ENCODE measurements around the gene COL8A1. TPM values are rescaled to one million over a fixed set of nuclear protein-coding genes. Genes with fewer than 3 reads are reported as not detected.
"Not testable (repeated sequence)": the region's sequence is repeated elsewhere in the genome, so short reads cannot be mapped to it uniquely, and the experiment has no call there.

COL8A1 gene
- total RNA-seq = under 1 TPM; 0.07 to 0.12 TPM

DNA sequence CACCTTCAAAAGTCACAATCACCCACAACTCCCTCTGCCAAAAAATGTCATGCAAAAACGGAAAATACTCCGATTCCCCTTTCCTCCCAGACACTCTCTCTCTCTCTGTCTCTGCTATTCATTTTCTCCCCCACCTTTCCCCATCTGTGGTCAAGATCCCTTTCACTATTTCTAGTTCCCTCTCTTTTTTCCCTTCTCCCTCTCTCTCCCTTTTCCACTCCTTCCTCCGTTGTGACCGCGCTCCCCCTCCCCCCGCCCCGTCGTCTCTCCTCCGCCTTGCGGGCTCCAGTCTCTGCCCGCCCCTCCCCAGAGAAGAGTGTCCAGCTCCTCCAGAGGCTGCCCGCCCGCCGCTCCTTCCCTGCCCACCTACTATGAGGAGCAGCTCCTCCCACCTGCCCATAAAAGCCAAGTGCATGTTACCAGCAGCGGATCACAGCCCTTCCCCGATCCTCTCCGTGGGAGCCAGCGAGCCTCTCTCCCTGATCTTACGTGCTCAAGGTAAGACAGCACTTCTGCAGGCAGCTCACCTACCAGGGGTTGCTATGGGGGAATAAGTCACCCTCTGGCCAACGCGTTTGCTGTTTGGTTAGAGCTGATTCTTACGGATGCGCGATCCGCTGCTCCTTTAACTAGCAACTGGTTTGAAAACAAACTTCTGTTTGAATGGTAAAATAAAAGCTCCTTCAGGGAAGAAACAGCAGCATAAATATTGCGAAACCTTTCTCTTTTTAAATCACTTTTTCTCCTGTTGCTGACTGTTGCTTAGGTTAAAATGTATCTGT is at the start of gene COL8A1:
COL8A1 (plus strand) TSS at position 428 of the 782 bp plus-strand sequence. CDS start 152,089 bp downstream, outside the sequence.
- H3K27ac Mint-ChIP-seq = no peak within 1 kb of the TSS
- H3K9me3 Mint-ChIP-seq = no peaks in the 10 kb centered on the region
- intact Hi-C loops (cut with micrococcal nuclease) = no loop called here
- H3K4me3 Mint-ChIP-seq = peak within 1 kb of the TSS; percentile 37
- H3K27me3 Mint-ChIP-seq (ENCODE audit: low read depth) = peaks cover 58% of the 10 kb centered on the region
- no peaks in the 10 kb centered on the region for H3K36me3 Mint-ChIP-seq (ENCODE audit: low read depth)
- no peak for DNase-seq
- H3K4me1 Mint-ChIP-seq (ENCODE audit: low read depth) = peaks cover 20% of the 10 kb centered on the region
- CTCF ChIA-PET = no interaction called here

DNA sequence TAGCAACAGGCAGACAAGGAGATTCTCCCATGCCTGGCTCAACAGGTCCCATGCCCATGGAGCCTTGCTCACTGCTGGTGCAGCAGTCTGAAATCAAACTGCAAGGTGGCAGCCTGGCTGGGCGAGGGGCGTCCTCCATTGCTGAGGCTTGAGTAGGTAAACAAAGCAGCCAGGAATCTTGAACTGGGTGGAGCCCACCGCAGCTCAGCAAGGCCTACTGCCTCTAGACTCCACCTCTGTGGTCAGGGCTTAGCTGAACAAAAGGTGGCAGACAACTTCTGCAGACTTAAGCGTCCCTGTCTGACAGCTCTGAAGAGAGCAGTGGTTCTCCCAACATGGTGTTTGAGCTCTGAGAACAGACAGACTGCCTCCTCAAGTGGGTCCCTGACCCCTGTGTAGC is 49.2 kb upstream of the COL8A1 start:
- H3K4me3 Mint-ChIP-seq; H3K4me1 Mint-ChIP-seq (ENCODE audit: low read depth); H3K27me3 Mint-ChIP-seq (ENCODE audit: low read depth); intact Hi-C loops (cut with micrococcal nuclease); DNase-seq; H3K27ac Mint-ChIP-seq; H3K36me3 Mint-ChIP-seq (ENCODE audit: low read depth); H3K9me3 Mint-ChIP-seq; CTCF ChIA-PET: not testable (repeated sequence)

DNA sequence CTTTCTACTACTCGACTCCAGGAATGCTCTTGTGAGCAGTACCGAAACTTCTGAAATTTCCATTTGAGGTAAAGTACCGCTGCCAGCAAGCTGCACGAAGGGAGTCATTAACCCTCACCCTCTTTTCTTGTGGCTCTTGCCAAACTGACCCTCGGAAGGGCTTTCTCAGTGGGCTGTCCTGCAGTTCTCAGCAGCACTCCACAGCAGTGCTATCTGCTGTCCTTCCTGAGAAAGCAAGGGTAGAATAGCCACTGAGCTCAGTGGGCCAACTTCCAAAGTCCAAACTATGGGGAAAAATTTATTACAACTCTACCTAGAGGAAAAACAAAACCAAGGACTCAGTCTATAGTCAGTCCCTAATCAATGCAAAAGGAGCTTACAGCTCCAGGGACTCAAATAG is 38.5 kb upstream of the COL8A1 start:
- Mint-ChIP-seq H3K27ac (no peak overlapping the region), H3K4me3 (no peak overlapping the region), H3K36me3 (ENCODE audit: low read depth) (no peaks in the 10 kb centered on the region), H3K27me3 (ENCODE audit: low read depth) (no peaks in the 10 kb centered on the region), H3K4me1 (ENCODE audit: low read depth) (no peaks in the 10 kb centered on the region), H3K9me3 (no peaks in the 10 kb centered on the region)
- intact Hi-C loops (cut with micrococcal nuclease) = no loop called here
- CTCF ChIA-PET = no interaction called here
- DNase-seq = no peak

DNA sequence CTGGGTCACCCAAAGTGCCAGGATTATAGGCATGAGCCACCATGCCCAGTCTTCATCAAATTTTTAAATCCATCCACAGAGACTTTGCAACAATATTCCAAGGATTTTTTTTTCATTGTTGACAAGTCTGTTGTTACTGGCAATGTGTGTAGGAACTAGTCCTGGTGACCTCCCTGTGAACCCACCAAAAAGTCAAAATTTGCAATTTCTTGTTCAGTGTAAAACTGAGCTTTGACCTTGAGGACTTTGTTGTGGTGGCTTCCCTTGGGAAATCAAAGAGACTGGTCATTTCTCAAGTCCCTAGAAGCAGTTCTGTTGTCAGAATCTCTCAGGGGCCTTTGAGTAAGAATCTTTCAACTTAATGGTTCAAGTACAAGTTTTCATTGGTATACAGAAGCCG is 36.9 kb upstream of the COL8A1 start:
- Mint-ChIP-seq H3K36me3 (ENCODE audit: low read depth) (no peaks in the 10 kb centered on the region), H3K4me1 (ENCODE audit: low read depth) (no peaks in the 10 kb centered on the region), H3K4me3 (no peak overlapping the region), H3K27ac (no peak overlapping the region), H3K27me3 (ENCODE audit: low read depth) (no peaks in the 10 kb centered on the region), H3K9me3 (no peaks in the 10 kb centered on the region)
- DNase-seq = no peak
- CTCF ChIA-PET = no interaction called here
- intact Hi-C loops (cut with micrococcal nuclease) = no loop called here

DNA sequence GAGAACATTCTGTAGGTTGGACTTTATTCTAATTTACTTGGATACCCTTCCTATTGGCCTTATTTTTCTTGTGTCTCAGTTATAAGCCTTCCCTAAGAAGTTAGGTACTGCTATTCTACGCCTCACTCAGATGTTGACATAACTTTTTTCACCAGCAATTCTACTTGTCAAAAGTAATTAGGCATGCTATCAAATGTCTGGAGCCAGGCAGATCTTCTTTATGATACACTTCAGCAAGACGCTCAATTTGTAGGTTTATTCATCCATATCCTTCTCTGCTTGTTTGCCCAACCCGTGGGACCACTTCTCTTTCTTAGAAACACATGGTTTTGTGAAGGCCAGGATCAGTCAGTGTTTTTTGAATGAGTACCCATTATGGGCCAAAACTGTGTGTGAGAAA is 36.2 kb upstream of the COL8A1 start:
- CTCF ChIA-PET = no interaction called here
- Mint-ChIP-seq H3K27ac (no peak overlapping the region), H3K27me3 (ENCODE audit: low read depth) (no peaks in the 10 kb centered on the region), H3K36me3 (ENCODE audit: low read depth) (no peaks in the 10 kb centered on the region), H3K4me1 (ENCODE audit: low read depth) (no peaks in the 10 kb centered on the region), H3K4me3 (no peak overlapping the region), H3K9me3 (no peaks in the 10 kb centered on the region)
- DNase-seq = no peak
- intact Hi-C loops (cut with micrococcal nuclease) = no loop called here

DNA sequence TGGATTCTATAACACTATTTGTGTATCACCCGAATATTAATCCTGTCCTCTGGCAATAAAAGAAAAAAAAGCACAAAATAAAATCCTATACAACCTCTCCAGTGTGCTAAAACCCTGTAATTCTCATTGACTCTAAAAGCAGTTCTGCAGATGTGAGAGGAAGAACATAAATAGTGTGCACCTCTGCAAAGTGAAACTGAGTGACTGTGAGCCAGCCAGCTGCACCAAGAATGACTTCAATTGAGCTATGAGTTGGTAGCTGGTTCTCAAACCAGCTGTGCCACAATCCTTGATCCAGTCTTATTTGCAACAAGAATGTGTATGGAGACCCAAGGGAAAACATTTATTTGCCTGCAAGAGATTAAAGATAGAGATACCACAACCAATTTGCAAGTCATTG is 31.2 kb upstream of the COL8A1 start:
- no peak for DNase-seq
- intact Hi-C loops (cut with micrococcal nuclease) = no loop called here
- Mint-ChIP-seq H3K36me3 (ENCODE audit: low read depth) (no peaks in the 10 kb centered on the region), H3K27ac (no peak overlapping the region), H3K27me3 (ENCODE audit: low read depth) (peaks cover 2% of the 10 kb centered on the region), H3K4me3 (no peak overlapping the region), H3K9me3 (no peaks in the 10 kb centered on the region), H3K4me1 (ENCODE audit: low read depth) (no peaks in the 10 kb centered on the region)
- CTCF ChIA-PET = no interaction called here

DNA sequence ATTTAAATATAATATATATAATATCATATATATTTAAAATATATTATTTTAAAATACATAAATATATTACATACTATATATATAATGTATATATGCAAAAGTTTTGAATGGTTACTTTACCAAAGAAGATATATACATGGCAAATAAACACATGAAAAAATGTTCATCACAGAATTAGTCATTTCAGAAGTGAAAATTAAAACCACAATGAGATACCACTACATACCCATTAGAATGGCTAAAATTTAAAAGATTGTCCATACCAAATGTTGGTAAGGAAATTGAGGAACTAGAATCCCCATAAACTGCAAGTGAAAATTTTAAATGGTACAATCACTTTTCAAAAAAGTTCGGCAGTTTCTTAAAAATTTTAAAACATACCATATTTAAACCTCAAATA is 23.6 kb upstream of the COL8A1 start:
- no peak overlapping the region for H3K4me3 Mint-ChIP-seq
- CTCF ChIA-PET = no interaction called here
- DNase-seq = no peak
- H3K36me3 Mint-ChIP-seq (ENCODE audit: low read depth) = no peaks in the 10 kb centered on the region
- no peak overlapping the region for H3K27ac Mint-ChIP-seq
- H3K4me1 Mint-ChIP-seq (ENCODE audit: low read depth) = no peaks in the 10 kb centered on the region
- peaks cover 3% of the 10 kb centered on the region for H3K27me3 Mint-ChIP-seq (ENCODE audit: low read depth)
- no peaks in the 10 kb centered on the region for H3K9me3 Mint-ChIP-seq
- intact Hi-C loops (cut with micrococcal nuclease) = no loop called here

DNA sequence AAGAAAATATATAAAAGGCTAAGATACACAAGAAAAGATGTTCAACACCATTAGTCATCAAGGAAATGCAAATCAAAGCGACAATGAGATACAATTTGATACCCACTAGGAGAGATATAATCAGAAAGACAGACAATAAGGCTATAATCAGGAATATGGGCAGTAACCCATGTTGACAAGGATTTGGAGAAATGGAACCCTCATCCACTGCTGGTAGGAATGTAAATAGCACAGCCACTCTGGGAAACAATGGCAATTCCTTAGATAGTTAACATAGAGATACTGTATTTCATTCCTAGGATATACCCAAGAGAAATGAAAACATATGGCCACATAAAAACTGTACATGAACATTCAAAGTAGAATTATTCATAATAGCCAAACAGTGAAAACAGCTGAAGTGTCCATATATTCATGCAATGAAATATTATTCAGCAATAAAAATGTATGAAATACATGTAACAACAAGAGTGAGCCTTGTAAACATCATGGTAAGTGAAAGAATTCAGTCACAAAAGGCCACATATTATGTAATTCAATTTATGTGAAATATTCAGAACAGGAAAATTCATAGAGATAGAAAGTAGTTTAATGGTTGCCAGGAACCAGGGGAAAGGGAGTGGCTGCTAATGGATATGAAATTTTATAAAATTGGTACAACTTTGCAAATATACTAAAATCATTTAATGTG is 18.2 kb upstream of the COL8A1 start:
- intact Hi-C loops (cut with micrococcal nuclease) = no loop called here
- Mint-ChIP-seq H3K36me3 (ENCODE audit: low read depth) (no peaks in the 10 kb centered on the region), H3K27ac (no peak overlapping the region), H3K4me1 (ENCODE audit: low read depth) (no peaks in the 10 kb centered on the region), H3K4me3 (no peak overlapping the region), H3K9me3 (no peaks in the 10 kb centered on the region), H3K27me3 (ENCODE audit: low read depth) (peaks cover 2% of the 10 kb centered on the region)
- no peak for DNase-seq
- CTCF ChIA-PET = no interaction called here

DNA sequence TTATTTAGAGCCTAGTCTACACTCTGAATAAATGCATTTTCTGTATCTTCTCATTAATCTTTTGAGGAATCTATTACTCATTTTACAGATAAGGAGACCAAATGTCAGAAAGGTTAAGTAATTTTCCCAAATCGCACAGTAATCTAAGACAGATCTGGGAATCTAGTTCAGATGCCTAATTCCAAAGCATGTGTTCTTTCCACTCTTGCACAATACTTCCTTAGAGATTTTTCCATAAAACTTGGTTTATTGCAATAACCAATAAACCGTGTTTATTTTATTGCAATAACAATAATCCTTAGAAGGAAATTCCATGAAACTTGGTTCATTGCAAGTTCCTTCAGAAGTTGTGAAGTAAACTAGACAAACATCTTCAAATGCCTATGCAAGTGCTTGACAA is 17.4 kb upstream of the COL8A1 start:
- DNase-seq = no peak
- Mint-ChIP-seq H3K36me3 (ENCODE audit: low read depth) (no peaks in the 10 kb centered on the region), H3K27me3 (ENCODE audit: low read depth) (no peaks in the 10 kb centered on the region), H3K27ac (no peak overlapping the region), H3K4me3 (no peak overlapping the region), H3K9me3 (no peaks in the 10 kb centered on the region), H3K4me1 (ENCODE audit: low read depth) (no peaks in the 10 kb centered on the region)
- CTCF ChIA-PET = no interaction called here
- intact Hi-C loops (cut with micrococcal nuclease) = no loop called here

DNA sequence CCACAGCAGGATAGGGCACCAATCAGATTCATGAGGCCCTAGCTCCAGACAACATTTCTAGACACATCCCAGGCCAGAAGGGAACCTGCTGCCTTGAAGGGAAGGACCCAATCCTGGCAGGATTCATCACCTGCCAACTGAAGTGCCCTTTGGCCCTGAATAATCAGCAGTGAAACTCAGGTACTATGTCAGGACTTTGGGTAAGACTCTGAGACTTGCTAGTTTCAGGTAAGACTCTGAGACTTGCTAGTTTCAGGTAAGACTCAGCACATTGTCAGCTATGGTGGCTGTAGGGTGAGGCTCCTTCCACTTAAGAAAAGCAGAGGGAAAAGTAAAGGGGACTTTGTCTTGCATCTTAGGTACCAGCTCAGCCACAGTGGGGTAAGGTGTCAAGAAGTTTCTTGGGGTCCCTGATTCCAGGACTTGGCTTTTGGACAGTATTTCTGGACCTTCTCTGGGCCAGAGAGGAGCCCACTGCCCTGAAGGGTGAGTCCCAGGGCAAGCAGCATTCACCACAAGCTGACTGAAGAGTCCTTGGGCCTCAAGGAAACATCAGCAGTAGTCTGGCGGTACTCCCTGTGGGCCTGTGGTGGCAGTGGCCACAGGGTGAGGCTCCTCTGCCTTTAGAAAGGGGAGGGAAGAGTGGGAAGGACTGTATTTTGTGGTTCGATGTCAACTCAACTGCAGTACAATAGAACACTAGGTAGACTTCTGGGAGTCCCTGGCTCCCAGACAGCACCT is 13.7 kb upstream of the COL8A1 start:
- Mint-ChIP-seq H3K27me3 (ENCODE audit: low read depth) (no peaks in the 10 kb centered on the region), H3K4me1 (ENCODE audit: low read depth) (no peaks in the 10 kb centered on the region), H3K27ac (no peak overlapping the region), H3K36me3 (ENCODE audit: low read depth) (no peaks in the 10 kb centered on the region), H3K4me3 (no peak overlapping the region), H3K9me3 (no peaks in the 10 kb centered on the region)
- DNase-seq = no peak
- intact Hi-C loops (cut with micrococcal nuclease) = no loop called here
- CTCF ChIA-PET = interaction anchor here (0.6 to 1.2 kb wide), 2 partner anchors 113 to 143 kb away, joined by 3 read pairs; no protein-coding TSS in a partner anchor

DNA sequence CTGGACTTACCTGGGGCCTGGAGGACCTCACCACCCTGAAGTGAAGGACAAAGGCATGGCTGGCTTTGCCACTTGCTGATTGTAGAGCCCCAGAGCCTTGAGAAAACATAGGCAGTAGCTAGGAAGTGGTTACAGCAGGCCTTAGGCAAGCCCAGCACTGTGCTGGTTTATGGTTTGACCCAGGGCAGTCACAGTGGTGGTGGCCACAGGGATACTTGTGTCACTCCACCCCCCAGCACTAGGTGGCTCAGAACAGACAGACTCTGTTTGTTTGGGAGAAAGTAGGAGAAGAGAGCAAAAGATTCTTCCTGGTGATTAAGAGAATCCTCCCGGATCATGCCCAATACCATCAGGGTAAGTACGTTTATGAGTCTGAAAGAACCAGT is 13.2 kb upstream of the COL8A1 start:
- intact Hi-C loops (cut with micrococcal nuclease) = no loop called here
- no peak for DNase-seq
- H3K36me3 Mint-ChIP-seq (ENCODE audit: low read depth) = no peaks in the 10 kb centered on the region
- no peaks in the 10 kb centered on the region for H3K4me1 Mint-ChIP-seq (ENCODE audit: low read depth)
- H3K9me3 Mint-ChIP-seq = no peaks in the 10 kb centered on the region
- H3K27me3 Mint-ChIP-seq (ENCODE audit: low read depth) = peaks cover 2% of the 10 kb centered on the region
- no peak overlapping the region for H3K27ac Mint-ChIP-seq
- no peak overlapping the region for H3K4me3 Mint-ChIP-seq
- CTCF ChIA-PET = interaction anchor here (0.6 to 1.2 kb wide), 2 partner anchors 114 to 143 kb away, joined by 3 read pairs; no protein-coding TSS in a partner anchor

DNA sequence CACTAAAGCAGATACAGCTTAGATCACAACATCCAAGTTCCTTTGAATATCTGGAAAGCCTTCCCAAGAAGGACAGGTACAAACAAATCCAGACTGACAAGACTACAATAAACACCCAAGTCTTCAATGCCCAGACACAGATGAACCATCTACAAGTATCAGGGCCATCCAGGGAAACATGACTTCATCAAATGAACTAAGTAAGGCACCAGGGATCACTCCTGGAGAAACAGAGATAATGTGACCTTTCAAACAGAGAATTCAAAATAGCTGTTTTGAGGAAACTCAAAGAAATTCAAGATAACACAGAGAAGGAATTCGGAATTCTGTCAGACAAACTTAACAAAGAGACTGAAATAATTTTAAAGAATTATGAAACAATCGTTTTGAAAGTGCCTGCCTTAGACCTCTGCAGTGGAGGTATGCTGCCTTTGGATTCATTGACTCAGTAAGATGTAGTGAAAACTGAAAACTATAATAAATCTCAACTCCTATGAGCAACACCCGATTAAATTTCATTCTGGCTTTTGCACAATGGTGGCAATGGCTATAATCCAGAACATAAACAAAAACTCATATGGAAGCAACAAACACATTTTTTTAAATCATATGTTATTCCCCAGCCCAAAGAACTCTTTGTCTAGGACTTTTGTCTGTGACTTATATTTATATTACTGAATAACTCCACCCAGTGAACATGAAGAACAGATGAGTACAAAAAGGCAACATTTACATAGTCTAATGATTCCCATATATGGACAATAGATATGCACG is 12.6 kb upstream of the COL8A1 start:
- no peaks in the 10 kb centered on the region for H3K9me3 Mint-ChIP-seq
- CTCF ChIA-PET = interaction anchor here (0.6 to 1.2 kb wide), 2 partner anchors 114 to 142 kb away, joined by 3 read pairs; no protein-coding TSS in a partner anchor
- no peaks in the 10 kb centered on the region for H3K36me3 Mint-ChIP-seq (ENCODE audit: low read depth)
- intact Hi-C loops (cut with micrococcal nuclease) = no loop called here
- no peak for DNase-seq
- no peak overlapping the region for H3K4me3 Mint-ChIP-seq
- H3K27ac Mint-ChIP-seq = no peak overlapping the region
- no peaks in the 10 kb centered on the region for H3K4me1 Mint-ChIP-seq (ENCODE audit: low read depth)
- peaks cover 2% of the 10 kb centered on the region for H3K27me3 Mint-ChIP-seq (ENCODE audit: low read depth)
